Prostate gland (tissue), 2 donors: ENCODE results near the gene TMEM232. TPM values are rescaled to one million over a fixed set of nuclear protein-coding genes. Genes with fewer than 3 reads are reported as not detected.
"Not testable (repeated sequence)": the region's sequence is repeated elsewhere in the genome, so short reads cannot be mapped to it uniquely, and the experiment has no call there.

Experiments used
- DNase-seq: peaks from one replicate; pipeline ENCODE4 v3.0.0-alpha.2; 2019; ENCODE audit warnings: low spot score
- H3K27ac ChIP-seq, 2 donors: fragments of 200-600 bp; sonication (generic); 2 replicates each; pipeline ENCODE4 v1.5.1; 2017 to 2019
- H3K27me3 ChIP-seq: fragments of 200-600 bp; sonication (generic); replicated peaks from 2 replicates; pipeline ENCODE4 v1.5.1; 2019; ENCODE audit not compliant: insufficient read depth
- H3K36me3 ChIP-seq, 2 donors: fragments of 200-600 bp; sonication (generic); 1 replicate in 1 of 2; 2 replicates in 1 of 2; pipeline versions ENCODE4 v1.5.1 to v1.8.1; 2017 to 2019
- H3K4me1 ChIP-seq: fragments of 200-600 bp; sonication (generic); replicated peaks from 2 replicates; pipeline ENCODE4 v1.5.1; 2019
- H3K4me3 ChIP-seq, 2 donors: fragments of 200-600 bp; sonication (generic); 2 replicates each; pipeline ENCODE4 v1.5.1; 2017 to 2019
- H3K9me3 ChIP-seq: fragments of 200-600 bp; sonication (generic); 2 replicates; pipeline ENCODE4 v1.5.1; 2017
- POLR2A ChIP-seq: fragments of 450-650 bp; IDR thresholded peaks from one replicate; pipeline ENCODE4 v1.6.1; 2016; ENCODE audit warnings: antibody characterized with exemption, mild to moderate bottlenecking
- POLR2AphosphoS5 ChIP-seq: sonication (generic); formaldehyde crosslinking; IDR thresholded peaks from one replicate; pipeline ENCODE4 v1.6.1; 2017; ENCODE audit warnings: antibody characterized with exemption
- WGBS: methylation state at CpG from one replicate; pipeline ENCODE4 v1.1.5; 2018; 5-methylcytosine and 5-hydroxymethylcytosine counted together
- intact Hi-C: fragments of 100-400 bp; cut with DNase I; formaldehyde crosslinking; loops from one replicate; pipeline ENCODE4 v1.14.2; 2022
- total RNA-seq, 2 donors: library from RNA; depleted of rRNA; stranded (reverse); fragments of >200 nt; gene quantifications; one replicate each; pipeline ENCODE4 v1.1.0, GENCODE V29; 2016
- TF ChIP-seq, protein P1 (sequence below), 4 experiments: fragments of 200-600 bp in 2 of 4; fragments of 450-650 bp in 2 of 4; sonication (generic) in 2 of 4; IDR thresholded peaks; 1 replicate in 3 of 4; 2 replicates in 1 of 4; pipeline ENCODE4 v1.5.1; 2016 to 2019; ENCODE audit warnings: antibody characterized with exemption in 4 of 4, mild to moderate bottlenecking in 2 of 4, moderate library complexity in 2 of 4

TMEM232 gene
- total RNA-seq, 2 donors from 2014 or later = 5.1 to 11.3 TPM

GRCh38 chr5:110702300-110702699 is 24.2 kb downstream of the TMEM232 start:
- no peak for DNase-seq
- H3K27ac ChIP-seq = no peak overlapping the region
- 20% methylated on average over 1 of the region's 1 CpG for WGBS
- no peaks in the 10 kb centered on the region for H3K36me3 ChIP-seq
- no peaks in the 10 kb centered on the region for H3K4me1 ChIP-seq
- no peaks in the 10 kb centered on the region for H3K9me3 ChIP-seq
- intact Hi-C loops = no loop called here
- TF ChIP-seq, protein P1, sequence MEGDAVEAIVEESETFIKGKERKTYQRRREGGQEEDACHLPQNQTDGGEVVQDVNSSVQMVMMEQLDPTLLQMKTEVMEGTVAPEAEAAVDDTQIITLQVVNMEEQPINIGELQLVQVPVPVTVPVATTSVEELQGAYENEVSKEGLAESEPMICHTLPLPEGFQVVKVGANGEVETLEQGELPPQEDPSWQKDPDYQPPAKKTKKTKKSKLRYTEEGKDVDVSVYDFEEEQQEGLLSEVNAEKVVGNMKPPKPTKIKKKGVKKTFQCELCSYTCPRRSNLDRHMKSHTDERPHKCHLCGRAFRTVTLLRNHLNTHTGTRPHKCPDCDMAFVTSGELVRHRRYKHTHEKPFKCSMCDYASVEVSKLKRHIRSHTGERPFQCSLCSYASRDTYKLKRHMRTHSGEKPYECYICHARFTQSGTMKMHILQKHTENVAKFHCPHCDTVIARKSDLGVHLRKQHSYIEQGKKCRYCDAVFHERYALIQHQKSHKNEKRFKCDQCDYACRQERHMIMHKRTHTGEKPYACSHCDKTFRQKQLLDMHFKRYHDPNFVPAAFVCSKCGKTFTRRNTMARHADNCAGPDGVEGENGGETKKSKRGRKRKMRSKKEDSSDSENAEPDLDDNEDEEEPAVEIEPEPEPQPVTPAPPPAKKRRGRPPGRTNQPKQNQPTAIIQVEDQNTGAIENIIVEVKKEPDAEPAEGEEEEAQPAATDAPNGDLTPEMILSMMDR (IDR thresholded peaks at IDR 0.05) = no peak
- TF ChIP-seq POLR2A = no peak
- TF ChIP-seq POLR2AphosphoS5 = no peak
- no peaks in the 10 kb centered on the region for H3K27me3 ChIP-seq
- no peak overlapping the region for H3K4me3 ChIP-seq

DNA sequence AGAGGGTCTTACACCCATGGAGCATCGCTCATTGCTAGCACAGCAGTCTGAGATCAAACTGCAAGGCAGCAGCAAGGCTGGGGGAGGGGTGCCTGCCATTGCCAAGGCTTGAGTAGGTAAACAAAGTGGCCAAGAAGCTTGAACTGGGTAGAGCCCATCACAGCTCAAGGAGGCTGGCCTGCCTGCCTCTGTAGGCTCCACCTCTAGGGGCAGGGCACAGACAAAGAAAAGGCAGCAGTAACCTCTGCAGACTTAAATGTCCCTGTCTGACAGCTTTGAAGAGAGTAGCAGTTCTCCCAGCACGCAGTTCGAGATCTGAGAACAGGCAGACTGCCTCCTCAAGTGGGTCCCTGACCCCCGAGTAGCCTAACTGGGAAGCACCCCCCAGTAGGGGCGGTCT is 33.8 kb downstream of the TMEM232 start:
- 73% methylated on average over 5 of the region's 5 CpGs for WGBS
- intact Hi-C loops, H3K4me3 ChIP-seq, H3K9me3 ChIP-seq, H3K27ac ChIP-seq, H3K36me3 ChIP-seq, H3K4me1 ChIP-seq, DNase-seq, H3K27me3 ChIP-seq: not testable (repeated sequence)

GRCh38 chr5:110690587-110690986 is 35.9 kb downstream of the TMEM232 start:
- H3K9me3 ChIP-seq, DNase-seq, intact Hi-C loops, H3K27ac ChIP-seq, H3K27me3 ChIP-seq, H3K36me3 ChIP-seq, H3K4me3 ChIP-seq, H3K4me1 ChIP-seq: not testable (repeated sequence)
- WGBS = 100% methylated on average over 1 of the region's 1 CpG

- no peak for TF ChIP-seq POLR2A
- no peak for TF ChIP-seq POLR2AphosphoS5
- TF ChIP-seq, protein P1 (IDR thresholded peaks at IDR 0.05) = no peak
- Histone ChIP-seq H3K36me3 (no peaks in the 10 kb centered on the region), H3K4me3 (no peak overlapping the region), H3K4me1 (no peaks in the 10 kb centered on the region), H3K27ac (no peak overlapping the region), H3K9me3 (no peaks in the 10 kb centered on the region), H3K27me3 (no peaks in the 10 kb centered on the region)
- DNase-seq = no peak
- 94% methylated on average over 1 of the region's 1 CpG for WGBS
- intact Hi-C loops = no loop called here
Observed at GRCh38 chr5:110687485-110687884, 39.0 kb downstream of the TMEM232 start.

GRCh38 chr5:110686270-110686669 is 40.2 kb downstream of the TMEM232 start:
- Histone ChIP-seq H3K4me3 (no peak overlapping the region), H3K27ac (no peak overlapping the region), H3K4me1 (no peaks in the 10 kb centered on the region), H3K27me3 (no peaks in the 10 kb centered on the region), H3K9me3 (no peaks in the 10 kb centered on the region), H3K36me3 (no peaks in the 10 kb centered on the region)
- intact Hi-C loops = no loop called here
- no peak for DNase-seq
- TF ChIP-seq POLR2AphosphoS5 (no peak), POLR2A (no peak)
- TF ChIP-seq, protein P1 (IDR thresholded peaks at IDR 0.05) = no peak
- WGBS = 95% methylated on average over 2 of the region's 2 CpGs

DNA sequence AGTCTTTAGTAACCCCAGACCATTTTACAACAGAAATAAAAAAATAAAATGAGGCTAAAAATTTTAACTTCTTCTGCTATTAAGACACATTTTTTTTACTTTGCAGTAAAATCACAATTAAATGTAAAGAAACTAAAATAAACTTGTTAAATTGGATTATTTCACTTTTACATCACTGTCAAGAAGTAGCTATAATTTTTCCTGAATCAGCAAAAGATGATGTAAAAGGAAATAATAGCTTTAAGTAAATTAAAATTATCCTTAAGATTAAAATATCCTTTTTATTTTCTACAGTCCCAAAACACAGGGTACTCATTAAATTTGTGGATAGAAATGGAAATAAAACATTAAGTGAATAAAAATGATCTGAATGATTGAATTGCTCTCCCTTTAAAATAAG is 44.5 kb downstream of the TMEM232 start:
- intact Hi-C loops = no loop called here
- no peak overlapping the region for H3K27ac ChIP-seq
- no peak for DNase-seq

More for the DNA sequence above, 44.5 kb downstream of the TMEM232 start:
- H3K9me3 ChIP-seq = no peaks in the 10 kb centered on the region
- H3K36me3 ChIP-seq = no peaks in the 10 kb centered on the region
- H3K4me3 ChIP-seq = no peak overlapping the region
- H3K4me1 ChIP-seq = no peaks in the 10 kb centered on the region
- TF ChIP-seq POLR2AphosphoS5 = no peak
- TF ChIP-seq, protein P1 (IDR thresholded peaks at IDR 0.05) = no peak
- TF ChIP-seq POLR2A = no peak
- no peaks in the 10 kb centered on the region for H3K27me3 ChIP-seq
